ENCODE results near the gene GALNT3. TPM values are rescaled to one million over a fixed set of nuclear protein-coding genes. Genes with fewer than 3 reads are reported as not detected.

The GALNT3 gene
- total RNA-seq, 1 experiment from 2014 or later = 79.8 TPM

DNA sequence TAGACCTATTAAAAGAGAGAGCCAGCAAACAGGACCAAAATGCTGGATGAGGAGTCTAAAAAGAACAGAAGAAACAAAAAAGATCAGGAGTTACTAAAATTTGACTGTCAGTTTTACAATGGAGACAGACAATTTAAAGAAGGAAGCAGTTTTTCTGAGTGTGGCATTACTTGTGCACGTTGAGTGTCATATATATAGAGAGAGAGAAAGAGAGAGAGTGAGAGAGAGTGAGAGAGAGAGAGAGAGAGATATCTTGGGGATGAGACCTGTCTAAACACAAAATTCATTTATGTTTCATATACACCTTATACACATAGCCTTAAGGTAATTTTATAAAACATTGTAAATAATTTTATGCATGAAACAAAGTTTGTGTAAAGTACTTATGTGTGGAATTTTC, 2.1 kb upstream of the GALNT3 start:
- Mint-ChIP-seq H3K4me1 (ENCODE audit: low read depth, unreplicated experiment) (peaks cover 25% of the 10 kb centered on the region), H3K4me3 (ENCODE audit: low read depth, unreplicated experiment) (no peak overlapping the region), H3K36me3 (ENCODE audit: insufficient read depth, unreplicated experiment) (peaks cover 37% of the 10 kb centered on the region), H3K27ac (ENCODE audit: unreplicated experiment) (no peak overlapping the region), H3K27me3 (ENCODE audit: unreplicated experiment) (no peaks in the 10 kb centered on the region), H3K9me3 (ENCODE audit: low read depth, unreplicated experiment) (no peaks in the 10 kb centered on the region)
- CTCF ChIA-PET = no interaction called here
- DNase-seq = no peak
- TF ChIP-seq, protein P1, sequence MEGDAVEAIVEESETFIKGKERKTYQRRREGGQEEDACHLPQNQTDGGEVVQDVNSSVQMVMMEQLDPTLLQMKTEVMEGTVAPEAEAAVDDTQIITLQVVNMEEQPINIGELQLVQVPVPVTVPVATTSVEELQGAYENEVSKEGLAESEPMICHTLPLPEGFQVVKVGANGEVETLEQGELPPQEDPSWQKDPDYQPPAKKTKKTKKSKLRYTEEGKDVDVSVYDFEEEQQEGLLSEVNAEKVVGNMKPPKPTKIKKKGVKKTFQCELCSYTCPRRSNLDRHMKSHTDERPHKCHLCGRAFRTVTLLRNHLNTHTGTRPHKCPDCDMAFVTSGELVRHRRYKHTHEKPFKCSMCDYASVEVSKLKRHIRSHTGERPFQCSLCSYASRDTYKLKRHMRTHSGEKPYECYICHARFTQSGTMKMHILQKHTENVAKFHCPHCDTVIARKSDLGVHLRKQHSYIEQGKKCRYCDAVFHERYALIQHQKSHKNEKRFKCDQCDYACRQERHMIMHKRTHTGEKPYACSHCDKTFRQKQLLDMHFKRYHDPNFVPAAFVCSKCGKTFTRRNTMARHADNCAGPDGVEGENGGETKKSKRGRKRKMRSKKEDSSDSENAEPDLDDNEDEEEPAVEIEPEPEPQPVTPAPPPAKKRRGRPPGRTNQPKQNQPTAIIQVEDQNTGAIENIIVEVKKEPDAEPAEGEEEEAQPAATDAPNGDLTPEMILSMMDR (IDR thresholded peaks at IDR 0.05; ENCODE audit: unreplicated experiment) = no peak
- intact Hi-C loops (cut with micrococcal nuclease; ENCODE audit: unreplicated experiment) = loop anchor here (10.0 kb wide), 1 partner anchor 439 kb away; no protein-coding TSS in a partner anchor
- no TSS peak for BruUV-seq (replicated peaks)

DNA sequence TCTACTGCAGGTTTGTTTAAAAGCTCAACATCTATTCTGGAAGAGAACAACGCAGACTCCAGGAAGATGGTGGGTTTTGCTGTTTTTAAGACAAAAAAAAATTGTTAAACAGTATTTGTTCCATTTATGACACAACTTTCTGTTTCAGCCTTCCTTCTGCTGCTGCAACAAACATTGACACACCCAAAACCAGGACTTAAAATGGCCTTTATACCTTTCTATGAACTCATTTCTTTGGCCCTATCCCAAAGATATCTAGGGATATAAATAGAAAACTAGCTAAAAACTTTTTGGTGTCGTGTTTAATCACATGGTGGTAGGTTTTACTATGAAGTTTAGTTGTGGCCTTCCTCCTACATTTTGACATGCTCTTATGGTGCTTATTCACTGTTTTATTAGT, 964 bp upstream of the GALNT3 start:
- CTCF ChIA-PET = interaction anchor here (1.3 to 4.0 kb wide), 3 partner anchors 8 to 79 kb away, joined by 4 to 29 read pairs (median 8); no protein-coding TSS in a partner anchor
- Mint-ChIP-seq H3K4me1 (ENCODE audit: low read depth, unreplicated experiment) (peaks cover 26% of the 10 kb centered on the region), H3K27me3 (ENCODE audit: unreplicated experiment) (no peaks in the 10 kb centered on the region), H3K9me3 (ENCODE audit: low read depth, unreplicated experiment) (no peaks in the 10 kb centered on the region), H3K27ac (ENCODE audit: unreplicated experiment) (peak overlapping the region; percentile 92), H3K4me3 (ENCODE audit: low read depth, unreplicated experiment) (peak overlapping the region; percentile 83), H3K36me3 (ENCODE audit: insufficient read depth, unreplicated experiment) (peaks cover 37% of the 10 kb centered on the region)
- no peak for DNase-seq
- BruUV-seq (replicated peaks) = no TSS peak
- TF ChIP-seq, protein P1 (IDR thresholded peaks at IDR 0.05; ENCODE audit: unreplicated experiment) = no peak
- intact Hi-C loops (cut with micrococcal nuclease; ENCODE audit: unreplicated experiment) = loop anchor here (1.0 to 10.0 kb wide), 2 partner anchors 9 to 440 kb away; no protein-coding TSS in a partner anchor

DNA sequence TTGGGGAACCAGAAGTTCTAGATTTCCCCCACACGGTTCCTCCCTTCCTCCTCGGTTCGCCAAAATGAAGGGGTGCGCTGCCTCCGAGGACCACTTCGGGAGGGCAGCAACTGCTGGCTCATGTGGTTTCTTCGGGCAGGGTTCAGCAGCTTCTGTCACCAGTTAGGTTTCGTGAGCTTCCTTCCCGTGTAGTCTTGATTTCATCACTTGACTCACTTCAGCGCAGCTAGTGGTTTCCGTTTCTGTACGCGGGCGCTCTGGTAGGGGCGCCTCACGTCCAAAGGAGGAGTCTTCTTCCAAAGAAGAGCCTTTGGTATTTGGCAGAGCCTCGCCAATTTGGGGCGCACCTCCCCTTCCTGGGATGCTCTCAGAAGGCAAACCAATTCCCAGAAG, 485 bp upstream of the GALNT3 start:
- no peaks in the 10 kb centered on the region for H3K27me3 Mint-ChIP-seq (ENCODE audit: unreplicated experiment)
- H3K36me3 Mint-ChIP-seq (ENCODE audit: insufficient read depth, unreplicated experiment) = peaks cover 37% of the 10 kb centered on the region
- peaks cover 26% of the 10 kb centered on the region for H3K4me1 Mint-ChIP-seq (ENCODE audit: low read depth, unreplicated experiment)
- peak overlapping the region; percentile 83 for H3K4me3 Mint-ChIP-seq (ENCODE audit: low read depth, unreplicated experiment)
- no TSS peak for BruUV-seq (replicated peaks)
- intact Hi-C loops (cut with micrococcal nuclease; ENCODE audit: unreplicated experiment) = loop anchor here (5.0 to 10.0 kb wide), 2 partner anchors 78 to 440 kb away; no protein-coding TSS in a partner anchor
- H3K27ac Mint-ChIP-seq (ENCODE audit: unreplicated experiment) = peak overlapping the region; percentile 92
- TF ChIP-seq, protein P1 (IDR thresholded peaks at IDR 0.05; ENCODE audit: unreplicated experiment) = no peak
- CTCF ChIA-PET = interaction anchor here (0.6 to 4.0 kb wide), 8 partner anchors 9 to 1946 kb away, joined by 3 to 29 read pairs (median 4); no protein-coding TSS in a partner anchor
- no peaks in the 10 kb centered on the region for H3K9me3 Mint-ChIP-seq (ENCODE audit: low read depth, unreplicated experiment)
- peak; percentile 44 for DNase-seq

DNA sequence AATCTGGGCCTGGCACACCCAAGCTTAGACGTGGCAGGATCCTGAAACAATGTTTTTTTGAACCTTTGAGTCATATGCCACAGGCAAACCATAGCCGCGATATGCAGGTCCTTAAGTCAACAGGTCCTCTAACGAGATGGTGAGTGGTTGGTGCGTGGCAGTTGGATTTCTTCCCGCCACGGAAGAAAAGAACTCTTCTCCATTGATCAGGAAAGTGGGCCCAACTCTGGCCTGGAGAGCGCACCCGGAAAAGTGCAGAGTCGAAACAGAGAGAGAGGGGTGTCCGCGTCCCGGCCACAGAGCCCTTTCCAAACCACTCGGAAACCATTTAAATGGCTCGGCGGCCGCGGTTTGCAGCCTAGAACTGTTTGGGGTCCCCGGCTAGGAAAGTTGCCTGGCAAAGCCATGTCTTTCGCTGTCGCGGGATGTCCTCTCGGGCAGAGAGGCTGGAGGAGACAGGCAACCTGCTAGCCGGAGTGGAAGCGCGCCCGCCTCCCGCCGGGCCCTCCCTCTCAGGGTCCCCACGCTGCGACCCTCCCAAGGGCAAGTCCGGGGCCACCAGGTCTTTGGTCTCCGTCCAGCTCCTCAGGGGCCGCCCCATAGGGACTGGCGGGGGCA, 777 bp downstream of the GALNT3 start:
- no TSS peak for BruUV-seq (replicated peaks)
- H3K4me3 Mint-ChIP-seq (ENCODE audit: low read depth, unreplicated experiment) = peak overlapping the region; percentile 83
- H3K4me1 Mint-ChIP-seq (ENCODE audit: low read depth, unreplicated experiment) = peaks cover 32% of the 10 kb centered on the region
- no peaks in the 10 kb centered on the region for H3K27me3 Mint-ChIP-seq (ENCODE audit: unreplicated experiment)
- CTCF ChIA-PET = interaction anchor here (0.9 to 4.0 kb wide), 5 partner anchors 14 to 800 kb away, joined by 3 to 29 read pairs (median 4); no protein-coding TSS in a partner anchor
- no peaks in the 10 kb centered on the region for H3K9me3 Mint-ChIP-seq (ENCODE audit: low read depth, unreplicated experiment)
- H3K36me3 Mint-ChIP-seq (ENCODE audit: insufficient read depth, unreplicated experiment) = peaks cover 37% of the 10 kb centered on the region
- TF ChIP-seq, protein P1 (IDR thresholded peaks at IDR 0.05; ENCODE audit: unreplicated experiment) = no peak
- peak; percentile 49 for DNase-seq
- intact Hi-C loops (cut with micrococcal nuclease; ENCODE audit: unreplicated experiment) = loop anchor here (2.0 to 10.0 kb wide), 3 partner anchors 26 to 442 kb away; no protein-coding TSS in a partner anchor
- H3K27ac Mint-ChIP-seq (ENCODE audit: unreplicated experiment) = peak overlapping the region; percentile 92

Data from Calu3 (cell line).